HG03045 (cell line): ENCODE results near the gene SYNPO.

ENCODE experiments used
- ATAC-seq: cut with Tn5 transposase; IDR thresholded peaks from one replicate; pipeline ENCODE4 v1.9.1; 2021; ENCODE audit warnings: mild to moderate bottlenecking, moderate library complexity; ENCODE audit not compliant: unreplicated experiment

The SYNPO gene

DNA sequence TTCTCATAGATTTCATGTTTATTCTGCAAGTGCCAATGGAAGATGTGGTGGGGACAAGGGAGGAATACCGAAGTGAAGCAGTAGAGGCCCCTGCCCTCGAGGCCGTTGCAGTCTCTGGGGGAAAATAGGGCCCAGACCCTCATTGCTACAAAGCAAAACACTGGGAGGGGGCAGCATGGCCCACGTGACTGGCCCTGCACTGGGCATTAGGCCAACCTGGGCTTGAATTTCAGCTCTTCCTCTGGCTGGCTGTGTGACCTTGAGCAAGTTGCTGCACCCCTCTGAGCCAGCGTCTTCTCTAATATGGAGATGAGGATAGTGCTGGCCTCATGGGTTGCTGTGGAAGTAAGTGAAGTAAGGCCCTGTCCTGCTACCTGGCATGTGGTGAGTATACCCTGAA lies 709 bp upstream of the SYNPO start:
- ATAC-seq, result no peak

- no peak for ATAC-seq
Measured at GRCh38 chr5:150641006-150641570, 628 bp downstream of the SYNPO start.

GRCh38 chr5:150641824-150642566 lies 1.5 kb downstream of the SYNPO start:
- no peak for ATAC-seq

GRCh38 chr5:150642567-150642927 lies 2.1 kb downstream of the SYNPO start:
- ATAC-seq, result no peak

DNA sequence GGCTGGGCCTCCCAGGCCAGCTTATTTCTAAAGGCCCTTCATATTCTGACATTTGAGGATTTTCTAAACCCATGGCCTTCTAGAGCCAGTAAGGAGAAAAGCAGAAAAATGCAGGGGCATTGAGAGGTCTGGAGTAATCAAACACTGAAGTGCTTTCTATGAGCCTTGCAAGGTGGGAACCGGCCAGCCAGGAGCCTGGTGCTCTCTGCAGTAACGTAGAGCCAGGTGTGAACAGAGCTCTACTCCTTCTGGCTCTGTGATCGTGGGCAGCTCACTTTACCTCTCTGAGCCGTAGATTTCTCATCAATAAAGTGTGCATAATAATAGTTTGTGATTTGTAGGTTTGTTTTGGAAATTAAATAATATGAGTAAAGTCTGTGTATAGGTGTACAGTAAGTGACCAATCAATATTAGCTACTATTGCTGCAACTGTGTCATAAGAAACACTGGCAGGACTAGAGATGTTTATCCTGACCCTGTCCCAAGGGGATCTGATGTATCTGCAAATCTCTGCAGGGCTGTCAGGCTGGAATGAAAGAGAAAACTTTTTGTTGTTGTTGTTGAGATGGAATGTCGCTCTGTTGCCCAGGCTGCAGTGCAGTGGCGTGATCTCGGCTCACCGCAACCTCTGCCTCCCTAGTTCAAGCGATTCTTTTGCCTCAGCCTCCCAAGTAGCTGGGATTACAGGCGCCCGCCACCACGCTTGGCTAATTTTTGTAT lies 2.7 kb downstream of the SYNPO start:
- ATAC-seq, result no peak

DNA sequence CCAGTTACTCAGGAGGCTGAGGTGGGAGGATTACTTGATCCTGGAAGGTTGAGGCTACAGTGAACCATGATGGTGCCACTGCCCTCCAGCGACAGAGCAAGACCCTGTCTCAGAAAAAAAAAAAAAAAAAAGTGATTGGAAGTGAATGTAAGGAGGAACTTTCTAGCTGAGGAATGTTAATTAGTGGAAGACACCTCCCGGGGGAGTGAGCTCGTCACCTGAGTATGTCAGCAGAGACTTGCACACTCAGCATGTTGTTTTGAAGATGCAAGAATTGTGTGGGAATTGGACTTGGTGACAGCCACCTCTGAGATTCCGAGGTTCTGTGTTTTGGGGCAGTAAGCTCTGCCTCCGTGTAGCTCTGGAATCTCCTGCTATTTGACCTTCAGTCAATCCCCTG lies 3.6 kb downstream of the SYNPO start:
- ATAC-seq, result no peak

GRCh38 chr5:150644514-150644913 lies 4.1 kb downstream of the SYNPO start:
- no peak for ATAC-seq

DNA sequence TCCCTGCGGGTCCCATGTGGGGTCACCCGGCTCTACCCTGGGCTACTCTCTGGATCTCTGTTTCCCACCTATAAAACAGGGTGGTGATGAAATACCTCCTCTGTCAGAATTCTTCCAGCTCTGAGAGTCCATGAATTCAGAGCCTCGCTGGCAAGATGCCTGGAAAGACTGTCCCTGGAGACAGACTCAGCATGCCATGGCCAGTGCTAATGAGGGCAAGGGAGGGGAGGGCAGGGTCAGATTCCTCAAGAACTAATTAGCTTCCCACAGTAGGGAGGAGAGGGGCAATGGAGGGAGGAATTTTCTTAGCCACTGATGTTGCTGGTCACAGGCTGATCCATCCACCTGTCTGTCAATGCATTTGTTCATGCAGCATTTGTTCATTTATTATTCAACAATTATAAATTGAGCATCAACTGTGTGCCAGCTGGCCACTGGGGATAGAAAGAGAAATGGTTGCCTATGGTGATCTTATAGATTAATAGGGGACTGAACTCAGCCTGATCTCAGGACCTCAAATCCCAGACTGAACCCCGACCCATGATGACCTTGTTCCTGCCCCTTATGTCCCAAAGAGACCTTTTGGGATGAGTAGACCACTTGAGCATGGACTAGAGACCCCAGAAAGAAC lies 4.7 kb downstream of the SYNPO start:
- ATAC-seq, result no peak

- no peak for ATAC-seq
Measured at GRCh38 chr5:150647275-150648251, 7.1 kb downstream of the SYNPO start.

- no peak for ATAC-seq
Measured at GRCh38 chr5:150648294-150649107, 8.0 kb downstream of the SYNPO start.

GRCh38 chr5:150649108-150650020 lies 8.9 kb downstream of the SYNPO start:
- no peak for ATAC-seq

DNA sequence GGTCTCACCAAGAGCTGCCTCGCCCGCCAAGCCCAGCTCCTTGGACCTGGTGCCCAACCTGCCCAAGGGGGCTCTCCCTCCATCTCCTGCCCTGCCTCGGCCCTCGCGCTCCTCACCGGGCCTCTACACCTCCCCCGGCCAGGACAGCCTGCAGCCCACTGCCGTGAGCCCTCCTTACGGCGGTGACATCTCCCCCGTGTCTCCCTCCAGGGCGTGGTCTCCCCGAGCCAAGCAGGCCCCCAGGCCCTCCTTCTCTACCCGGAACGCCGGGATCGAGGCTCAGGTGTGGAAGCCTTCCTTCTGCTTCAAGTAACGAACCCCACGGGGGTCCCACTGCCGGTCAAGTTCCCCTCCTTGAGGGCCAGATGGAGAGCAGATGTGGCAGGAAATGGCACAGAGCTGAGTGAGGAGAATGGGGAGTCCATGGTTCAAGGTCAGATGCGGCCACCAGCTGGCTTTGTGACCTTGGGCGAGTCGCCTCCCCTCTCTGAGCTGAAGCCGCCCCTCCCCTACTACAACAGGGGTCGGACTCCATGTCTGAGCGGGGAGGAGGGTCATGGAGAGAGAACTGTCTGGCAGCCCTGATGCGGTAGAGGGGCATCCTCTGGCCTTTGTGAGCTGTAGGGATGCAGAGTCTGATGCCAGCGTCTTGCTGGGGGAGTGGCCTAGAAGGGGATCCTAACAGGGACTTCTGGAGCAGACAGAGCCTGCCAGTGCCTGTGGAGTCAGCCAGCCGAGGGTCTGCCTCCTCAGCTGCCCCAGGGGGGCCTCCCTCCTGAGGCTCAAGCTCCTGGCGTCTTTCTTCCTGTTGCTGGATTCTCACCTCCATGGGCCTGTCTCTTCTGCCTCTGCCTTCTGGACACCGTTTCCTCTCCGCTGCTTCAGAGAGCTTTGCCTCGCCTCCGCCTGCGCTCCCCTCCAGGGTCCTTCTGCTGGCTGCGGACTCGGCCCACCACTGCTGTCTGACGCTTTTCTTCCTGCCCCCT lies 9.9 kb downstream of the SYNPO start:
- no peak for ATAC-seq

DNA sequence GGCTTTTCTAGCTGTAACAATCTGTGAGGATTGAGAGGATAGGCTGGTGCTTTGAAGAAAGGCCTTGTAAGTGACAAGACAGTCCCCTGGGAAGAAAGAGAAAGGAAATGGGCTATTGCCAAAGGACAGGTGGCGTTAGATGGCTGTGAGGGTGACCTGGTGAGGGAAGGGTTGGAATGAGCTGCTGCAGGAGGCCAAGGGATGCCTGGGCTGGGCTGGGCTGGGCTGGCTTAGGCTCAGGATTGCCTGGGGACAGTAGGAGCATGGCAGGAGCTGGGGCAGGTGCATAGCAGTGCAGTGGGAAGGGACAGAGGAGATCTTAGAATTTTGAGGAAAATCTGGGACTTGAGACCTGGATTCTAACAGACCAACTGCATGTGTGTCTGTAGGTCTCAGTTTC lies 10.9 kb downstream of the SYNPO start:
- ATAC-seq, result no peak

DNA sequence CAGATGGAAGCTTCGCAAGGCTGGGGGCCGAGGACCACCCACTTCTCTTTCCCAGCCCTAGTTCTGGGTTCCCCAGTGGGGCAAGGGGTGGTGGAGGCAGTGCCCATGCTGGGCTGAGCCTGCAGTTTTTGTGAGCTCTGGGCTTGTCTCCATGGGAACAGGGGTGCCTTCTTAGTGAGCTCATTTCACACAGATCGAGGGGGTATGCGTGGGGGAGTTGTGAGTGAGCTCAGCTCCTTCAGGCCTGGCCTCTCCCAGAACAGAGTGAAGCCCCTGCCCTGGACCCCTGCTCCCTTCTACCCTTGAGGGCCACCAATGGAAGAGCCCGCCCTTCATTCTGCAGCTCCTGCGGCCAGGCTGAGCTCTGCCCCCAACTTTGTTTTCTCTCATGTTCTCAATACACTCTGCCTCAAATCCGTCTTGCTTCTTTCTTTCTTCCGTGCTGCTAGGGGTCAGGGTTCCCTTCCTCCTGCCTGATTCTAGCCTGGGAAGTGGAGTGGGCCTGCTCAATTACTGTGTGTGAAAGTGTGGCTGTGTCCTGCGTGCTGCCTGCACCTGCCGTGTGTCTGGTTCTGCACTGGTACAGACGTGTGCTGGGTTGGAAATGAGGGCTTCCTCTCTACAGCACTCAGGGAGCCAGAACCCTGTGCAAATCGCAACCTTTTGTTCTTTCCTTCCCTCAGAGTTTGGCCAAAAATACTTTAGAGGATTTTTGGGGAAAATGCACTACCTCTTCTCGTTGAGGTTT lies 11.6 kb downstream of the SYNPO start:
- ATAC-seq, result no peak

DNA sequence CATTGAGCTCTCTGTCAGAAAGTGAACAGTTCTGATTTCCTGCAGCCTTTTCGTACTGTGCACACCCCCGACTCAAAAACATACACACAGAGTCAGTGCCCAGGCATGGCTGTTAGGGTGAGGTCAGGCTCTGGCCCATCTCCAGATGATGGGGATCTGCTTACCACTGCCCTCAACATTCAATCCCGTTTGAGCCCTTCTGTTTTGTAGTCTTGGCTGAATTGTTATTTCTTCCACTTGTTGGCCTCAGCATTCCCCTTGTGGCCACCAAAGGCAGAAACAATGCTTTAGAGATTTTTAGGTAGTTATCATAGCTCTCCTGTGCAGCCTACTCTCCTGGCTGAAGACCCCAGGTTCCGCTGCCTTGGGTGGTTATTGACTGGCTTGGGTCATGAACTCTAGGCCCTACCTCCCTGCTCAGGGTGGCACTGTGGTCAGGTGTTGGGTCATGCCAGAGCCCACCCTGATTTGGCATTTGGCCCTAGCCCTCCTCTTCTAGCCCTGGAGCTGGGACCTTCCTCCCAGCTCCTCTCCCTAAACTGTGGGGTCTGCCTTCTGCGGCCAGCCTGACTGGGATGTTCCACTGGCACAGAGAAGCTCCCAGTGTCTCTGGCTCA lies 12.8 kb downstream of the SYNPO start:
- ATAC-seq, result no peak

GRCh38 chr5:150653762-150654556 lies 13.5 kb downstream of the SYNPO start:
- ATAC-seq, result no peak
